ENCODE results near the gene MGMT. TPM values are rescaled to one million over a fixed set of nuclear protein-coding genes. Genes with fewer than 3 reads are reported as not detected.

MGMT gene
- total and polyA plus RNA-seq, 8 donors: 1.2 to 37.8 (median 21.3) TPM

- Histone ChIP-seq H3K27me3 (no peaks in the 10 kb centered on the region), H3K4me3 (no peak overlapping the region), H3K9me3 (peaks cover 3 to 81% (median 43%) of the 10 kb centered on the region in 4 donors), H3K27ac (no peak overlapping the region), H3K4me1 (no peaks in the 10 kb centered on the region), H3K36me3 (no peaks in the 10 kb centered on the region)
- TF ChIP-seq POLR2AphosphoS5 (IDR thresholded peaks at IDR 0.05): no peak
- TF ChIP-seq CTCF (IDR thresholded peaks at IDR 0.05): no peak
- no peak for TF ChIP-seq POLR2A (IDR thresholded peaks at IDR 0.05)
- TF ChIP-seq EP300 (IDR thresholded peaks at IDR 0.05): no peak
- DNase-seq: no peak
- intact Hi-C loops (cut with DNase I; ENCODE audit: low total_unique reads): no loop called here
- WGBS, 5 donors: 87 to 95% (median 91%) methylated on average over 10 of the region's 10 CpGs
These were observed 321.2 kb downstream of the MGMT start for GRCh38 chr10:129788215-129788614.

GRCh38 chr10:129790715-129791446, 323.8 kb downstream of the MGMT start:
- Histone ChIP-seq H3K9me3 (peaks cover 3 to 84% (median 53%) of the 10 kb centered on the region in 4 donors), H3K27ac (no peak overlapping the region), H3K4me1 (no peaks in the 10 kb centered on the region), H3K36me3 (no peaks in the 10 kb centered on the region), H3K4me3 (no peak overlapping the region), H3K27me3 (no peaks in the 10 kb centered on the region)
- 75 to 88% (median 83%) methylated on average over 17 of the region's 17 CpGs for WGBS, 5 donors
- intact Hi-C loops (cut with DNase I; ENCODE audit: low total_unique reads): no loop called here
- no peak for DNase-seq
- TF ChIP-seq POLR2AphosphoS5 (IDR thresholded peaks at IDR 0.05) (no peak), CTCF (IDR thresholded peaks at IDR 0.05) (no peak)

GRCh38 chr10:129792141-129792540, 325.1 kb downstream of the MGMT start:
- 94 to 95% (median 95%) methylated on average over 7 of the region's 7 CpGs for WGBS, 5 donors
- H3K27me3 ChIP-seq: no peaks in the 10 kb centered on the region
- no peak for TF ChIP-seq POLR2AphosphoS5 (IDR thresholded peaks at IDR 0.05)
- no peak for TF ChIP-seq CTCF (IDR thresholded peaks at IDR 0.05)
- H3K9me3 ChIP-seq: peaks cover 3 to 72% (median 52%) of the 10 kb centered on the region in 4 donors
- no peaks in the 10 kb centered on the region for H3K4me1 ChIP-seq
- H3K4me3 ChIP-seq: no peak overlapping the region
- DNase-seq: no peak
- H3K27ac ChIP-seq: no peak overlapping the region
- H3K36me3 ChIP-seq: no peaks in the 10 kb centered on the region
- intact Hi-C loops (cut with DNase I; ENCODE audit: low total_unique reads): no loop called here

- DNase-seq: no peak
- no peaks in the 10 kb centered on the region for H3K36me3 ChIP-seq
- peaks cover 3 to 67% (median 49%) of the 10 kb centered on the region in 4 donors for H3K9me3 ChIP-seq
- no peak for TF ChIP-seq EP300 (IDR thresholded peaks at IDR 0.05)
- TF ChIP-seq POLR2A (IDR thresholded peaks at IDR 0.05): no peak
- no peak for TF ChIP-seq POLR2AphosphoS5 (IDR thresholded peaks at IDR 0.05)
- no peak for TF ChIP-seq CTCF (IDR thresholded peaks at IDR 0.05)
- no peaks in the 10 kb centered on the region for H3K4me1 ChIP-seq
- H3K27me3 ChIP-seq: no peaks in the 10 kb centered on the region
- no peak overlapping the region for H3K4me3 ChIP-seq
- intact Hi-C loops (cut with DNase I; ENCODE audit: low total_unique reads): no loop called here
- no peak overlapping the region for H3K27ac ChIP-seq
- 90 to 96% (median 94%) methylated on average over 10 of the region's 10 CpGs for WGBS, 5 donors
These were observed 325.8 kb downstream of the MGMT start for GRCh38 chr10:129792864-129793263.
